Measurements from ENCODE around the gene NCOA4.
"Not testable (repeated sequence)": the region's sequence is repeated elsewhere in the genome, so short reads cannot be mapped to it uniquely, and the experiment has no call there.

NCOA4 gene

GRCh38 chr10:45983538-45984186 is 46.8 kb downstream of the NCOA4 start:
- not testable (repeated sequence) for DNase-seq (ENCODE audit: low read depth)

- DNase-seq (ENCODE audit: low read depth) = not testable (repeated sequence)
These were observed 49.1 kb downstream of the NCOA4 start for GRCh38 chr10:45981367-45981766.

GRCh38 chr10:45978554-45978953 is 51.9 kb downstream of the NCOA4 start:
- not testable (repeated sequence) for DNase-seq (ENCODE audit: low read depth)

- not testable (repeated sequence) for DNase-seq (ENCODE audit: low read depth)
These were observed 56.4 kb downstream of the NCOA4 start for GRCh38 chr10:45974041-45974440.

- DNase-seq (ENCODE audit: low read depth) = not testable (repeated sequence)
These were observed 57.6 kb downstream of the NCOA4 start for GRCh38 chr10:45972813-45973169.

GRCh38 chr10:45972106-45972812 is 58.2 kb downstream of the NCOA4 start, which contains the start of gene TIMM23:
TIMM23 (plus strand) TSS chr10:45972489; CDS start chr10:45972625, 136 bp downstream.
- DNase-seq (ENCODE audit: low read depth) = peak; percentile 36

GRCh38 chr10:45971742-45972105 is 58.7 kb downstream of the NCOA4 start:
- DNase-seq (ENCODE audit: low read depth) = not testable (repeated sequence)

- not testable (repeated sequence) for DNase-seq (ENCODE audit: low read depth)
These were observed 59.4 kb downstream of the NCOA4 start for GRCh38 chr10:45971019-45971418.

- not testable (repeated sequence) for DNase-seq (ENCODE audit: low read depth)
These were observed 67.6 kb downstream of the NCOA4 start for GRCh38 chr10:45962686-45963452.

- not testable (repeated sequence) for DNase-seq (ENCODE audit: low read depth)
These were observed 72.5 kb downstream of the NCOA4 start for GRCh38 chr10:45957928-45958327.

GRCh38 chr10:45956634-45957033 is 73.8 kb downstream of the NCOA4 start:
- not testable (repeated sequence) for DNase-seq (ENCODE audit: low read depth)

Data from GM04503 (cell line).